Mucosa of descending colon (tissue), 3 donors: Measurements from ENCODE around the gene KLF13. TPM values are rescaled to one million over a fixed set of nuclear protein-coding genes. Genes with fewer than 3 reads are reported as not detected.

ENCODE experiments used
- ATAC-seq: fragments of 200-7000 bp; cut with Tn5 transposase; one replicate; pipeline ENCODE4 v1.9.1; 2020; ENCODE audit warnings: mild to moderate bottlenecking, moderate library complexity
- DNase-seq, 3 donors: peaks; one replicate each; pipeline ENCODE4 v3.0.0-alpha.2; 2020
- H3K36me3 ChIP-seq: fragments of 200-600 bp; one replicate; pipeline ENCODE4 v1.8.0; 2021; ENCODE audit warnings: low read depth, mild to moderate bottlenecking
- H3K4me1 ChIP-seq: fragments of 200-600 bp; one replicate; pipeline ENCODE4 v1.8.0; 2021; ENCODE audit warnings: low read depth, mild to moderate bottlenecking
- H3K4me3 ChIP-seq: fragments of 200-600 bp; one replicate; pipeline ENCODE4 v1.8.0; 2021; ENCODE audit warnings: mild to moderate bottlenecking
- H3K9me3 ChIP-seq: fragments of 200-600 bp; one replicate; pipeline ENCODE4 v1.8.0; 2021; ENCODE audit warnings: mild to moderate bottlenecking
- CTCF ChIP-seq: fragments of 200-600 bp; IDR thresholded peaks from one replicate; pipeline ENCODE4 v1.8.0; 2022; ENCODE audit warnings: antibody characterized with exemption, mild to moderate bottlenecking
- intact Hi-C, 2 donors: fragments of 100-400 bp; cut with DNase I in 1 of 2; cut with micrococcal nuclease in 1 of 2; formaldehyde crosslinking; loops; one replicate each; pipeline versions ENCODE4 v1.11.0 to v1.11.1; 2022; cut with DNase I, micrococcal nuclease
- total RNA-seq, 3 donors: library from RNA; stranded (reverse); fragmentation: NEBNext Ultra II Directional in 2 of 3; extraction: Animal tissue kit (Norgen Biotek cat#: 25700) in 2 of 3; gene quantifications; one replicate each; pipeline versions ENCODE4 v1.2.1 to v1.2.4, GENCODE V29; 2021 to 2023
- donor health status: DM: no; HTN: no; CAD: no; lungs with moderate emphysema.
- donor health status: DM: no; HTN: no; CAD: no.
- donor health status: DM: no; HTN: yes; CAD: no.

Gene KLF13
- total RNA-seq, 3 donors from 2014 or later = 72.4 to 107 (median 91.2) TPM

GRCh38 chr15:31361764-31362515, 35.3 kb downstream of the KLF13 start:
- no peak for ATAC-seq
- Histone ChIP-seq H3K4me3 (no peak overlapping the region), H3K4me1 (peaks cover 95% of the 10 kb centered on the region), H3K9me3 (no peaks in the 10 kb centered on the region), H3K36me3 (no peaks in the 10 kb centered on the region)
- intact Hi-C loops = no loop called here
- no peak for TF ChIP-seq CTCF
- DNase-seq = peak in 1 of 3 donors; percentile 28

- Histone ChIP-seq H3K9me3 (no peaks in the 10 kb centered on the region), H3K4me1 (peaks cover 98% of the 10 kb centered on the region), H3K36me3 (no peaks in the 10 kb centered on the region), H3K4me3 (no peak overlapping the region)
- TF ChIP-seq CTCF = no peak
- ATAC-seq (no peak), DNase-seq (no peak)
- intact Hi-C loops = no loop called here
These were observed 36.3 kb downstream of the KLF13 start for GRCh38 chr15:31362886-31363285.

- Histone ChIP-seq H3K36me3 (no peaks in the 10 kb centered on the region), H3K4me1 (peaks cover 85% of the 10 kb centered on the region), H3K4me3 (no peak overlapping the region), H3K9me3 (no peaks in the 10 kb centered on the region)
- DNase-seq (peak in 2 of 3 donors; percentile 57 to 74), ATAC-seq (no peak)
- TF ChIP-seq CTCF = no peak
- intact Hi-C loops = no loop called here
These were observed 37.8 kb downstream of the KLF13 start for GRCh38 chr15:31364301-31365031.

GRCh38 chr15:31365032-31365654, 38.5 kb downstream of the KLF13 start:
- ATAC-seq (no peak), DNase-seq (no peak)
- Histone ChIP-seq H3K4me3 (no peak overlapping the region), H3K36me3 (no peaks in the 10 kb centered on the region), H3K4me1 (peaks cover 78% of the 10 kb centered on the region), H3K9me3 (no peaks in the 10 kb centered on the region)
- intact Hi-C loops = no loop called here
- TF ChIP-seq CTCF = no peak

- H3K4me3 ChIP-seq = no peak overlapping the region
- H3K36me3 ChIP-seq = no peaks in the 10 kb centered on the region
- ATAC-seq (peak; percentile 82), DNase-seq (peak; percentile 90 to 97 (median 90))
- intact Hi-C loops = no loop called here
- H3K9me3 ChIP-seq = no peaks in the 10 kb centered on the region
- TF ChIP-seq CTCF = peak; percentile 26
- peaks cover 73% of the 10 kb centered on the region for H3K4me1 ChIP-seq
These were observed 39.1 kb downstream of the KLF13 start for GRCh38 chr15:31365655-31366127.
